Aorta (tissue), 5 donors: ENCODE results near the gene ULK4. TPM values are rescaled to one million over a fixed set of nuclear protein-coding genes. Genes with fewer than 3 reads are reported as not detected.
"Not testable (repeated sequence)": the region's sequence is repeated elsewhere in the genome, so short reads cannot be mapped to it uniquely, and the experiment has no call there.

Experiments used
- ATAC-seq: fragments of 200-7000 bp; cut with Tn5 transposase; one replicate; pipeline ENCODE4 v1.9.1; 2022; ENCODE audit warnings: moderate library complexity; ENCODE audit not compliant: low FRiP score
- DNase-seq, 2 donors: peaks; one replicate each; pipeline ENCODE4 v3.0.0-alpha.2; 2020
- H3K27ac ChIP-seq, 2 donors: one replicate each; pipeline ENCODE4 v1.5.1; 2013; ENCODE audit warnings: low read length in 2 of 2, mild to moderate bottlenecking in 2 of 2, moderate library complexity in 2 of 2, control low read depth in 1 of 2, inconsistent platforms in 1 of 2, low read depth in 1 of 2
- H3K27me3 ChIP-seq, 2 donors: one replicate each; pipeline ENCODE4 v1.6.1; 2013; ENCODE audit warnings: control low read depth in 1 of 2, low read length in 1 of 2, mild to moderate bottlenecking in 1 of 2, moderate library complexity in 1 of 2; ENCODE audit not compliant: insufficient read depth in 2 of 2, control insufficient read depth in 1 of 2
- H3K36me3 ChIP-seq, 2 donors: one replicate each; pipeline ENCODE4 v1.6.1; 2013; ENCODE audit warnings: control low read depth in 1 of 2, low read length in 1 of 2, mild to moderate bottlenecking in 1 of 2; ENCODE audit not compliant: insufficient read depth in 2 of 2, control insufficient read depth in 1 of 2
- H3K4me1 ChIP-seq, 2 donors: one replicate each; pipeline ENCODE4 v1.6.1; 2013; ENCODE audit warnings: low read length in 2 of 2, control low read depth in 1 of 2, mild to moderate bottlenecking in 1 of 2, moderate library complexity in 1 of 2; ENCODE audit not compliant: insufficient read depth in 2 of 2, control insufficient read depth in 1 of 2
- H3K4me3 ChIP-seq, 2 donors: one replicate each; pipeline ENCODE4 v1.5.1; 2013; ENCODE audit warnings: low read length in 2 of 2, control low read depth in 1 of 2, mild to moderate bottlenecking in 1 of 2
- H3K9me3 ChIP-seq: one replicate; pipeline ENCODE4 v1.6.1; 2013; ENCODE audit warnings: mild to moderate bottlenecking, low read length; ENCODE audit not compliant: control insufficient read depth
- WGBS, 2 donors: extraction: QIAGEN DNeasy Blood & Tissue Kit; methylation state at CpG; one replicate each; pipeline ENCODE4 v1.1.7; 2013; 5-methylcytosine and 5-hydroxymethylcytosine counted together
- intact Hi-C, 2 donors: fragments of 100-400 bp; cut with DNase I; formaldehyde crosslinking; loops; one replicate each; pipeline versions ENCODE4 v1.14.2 to v1.15.0; 2022
- polyA plus RNA-seq, 2 donors: library from polyadenylated mRNA; stranded (reverse); fragments of 200-250 nt; gene quantifications; one replicate each; pipeline ENCODE4 v1.2.3, GENCODE V29; 2013
- total RNA-seq, 2 donors: library from RNA; stranded (reverse); fragmentation: NEBNext Ultra II Directional; extraction: Animal tissue kit (Norgen Biotek cat#: 25700); gene quantifications; one replicate each; pipeline ENCODE4 v1.2.1, GENCODE V29; 2021
- donor health status: healthy with polysubstance abuse.
- donor health status: Bipolar disorder and iron deficiency.
- donor health status: DM: no; HTN: no; CAD: no.
- donor health status: DM: no; HTN: no; CAD: no.
- donor health status: DM: yes; HTN: yes; CAD: no.

The ULK4 gene
- total and polyA plus RNA-seq, 4 donors, result 1.1 to 15.2 (median 7.5) TPM

- no peak for DNase-seq
- WGBS, 2 donors, result 98% methylated on average over 7 of the region's 7 CpGs
- Histone ChIP-seq H3K4me1 (no peaks in the 10 kb centered on the region), H3K27me3 (no peaks in the 10 kb centered on the region), H3K9me3 (no peaks in the 10 kb centered on the region), H3K4me3 (no peak overlapping the region), H3K36me3 (peaks cover 0 to 1% of the 10 kb centered on the region in 2 donors), H3K27ac (no peak overlapping the region)
- intact Hi-C loops, result no loop called here
- ATAC-seq, result no peak
These were observed 256.0 kb downstream of the ULK4 start for GRCh38 chr3:41705893-41706292.

DNA sequence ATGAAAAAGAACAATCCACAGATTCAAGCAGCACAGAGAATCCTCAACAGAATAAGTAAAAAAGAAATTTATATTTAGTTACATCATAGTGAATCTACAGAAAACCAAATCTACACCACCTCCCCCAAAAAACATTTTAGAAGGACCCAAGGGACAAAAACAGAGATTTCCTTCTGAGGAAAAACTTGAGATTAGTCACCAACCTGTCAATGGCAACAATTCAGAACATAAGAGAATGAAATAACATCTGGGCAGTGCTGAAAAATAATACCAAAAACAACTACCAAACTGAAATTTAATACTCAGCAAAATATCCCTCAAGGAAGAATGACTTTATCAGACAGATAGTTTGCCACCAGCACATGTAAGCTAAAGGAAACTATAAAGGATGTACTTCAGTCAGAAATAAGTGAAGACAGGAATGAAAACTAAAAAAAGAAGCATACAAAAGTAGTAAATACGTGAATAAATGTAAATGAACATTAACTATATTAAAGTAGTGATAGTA, 260.7 kb downstream of the ULK4 start:
- no peak overlapping the region for H3K27ac ChIP-seq
- DNase-seq (no peak), ATAC-seq (no peak)
- no peaks in the 10 kb centered on the region for H3K4me1 ChIP-seq
- 90 to 93% methylated on average over 1 of the region's 1 CpG for WGBS, 2 donors
- no peaks in the 10 kb centered on the region for H3K36me3 ChIP-seq
- no peaks in the 10 kb centered on the region for H3K9me3 ChIP-seq
- intact Hi-C loops, result no loop called here
- H3K27me3 ChIP-seq, result no peaks in the 10 kb centered on the region
- H3K4me3 ChIP-seq, result no peak overlapping the region

GRCh38 chr3:41700155-41700554, 261.7 kb downstream of the ULK4 start:
- DNase-seq (no peak), ATAC-seq (no peak)
- H3K4me1 ChIP-seq, result no peaks in the 10 kb centered on the region
- WGBS, 2 donors, result 91 to 100% methylated on average over 1 of the region's 1 CpG
- H3K27me3 ChIP-seq, result no peaks in the 10 kb centered on the region
- H3K4me3 ChIP-seq, result no peak overlapping the region
- H3K27ac ChIP-seq, result no peak overlapping the region
- H3K9me3 ChIP-seq, result no peaks in the 10 kb centered on the region
- no peaks in the 10 kb centered on the region for H3K36me3 ChIP-seq
- intact Hi-C loops, result no loop called here

- no peaks in the 10 kb centered on the region for H3K9me3 ChIP-seq
- DNase-seq (no peak), ATAC-seq (no peak)
- 94 to 96% methylated on average over 3 of the region's 3 CpGs for WGBS, 2 donors
- no peak overlapping the region for H3K4me3 ChIP-seq
- intact Hi-C loops, result loop anchor here in 1 of 2 donors (10.0 kb wide), 1 partner anchor 186 kb away; no protein-coding TSS in a partner anchor
- no peaks in the 10 kb centered on the region for H3K4me1 ChIP-seq
- no peak overlapping the region for H3K27ac ChIP-seq
- H3K36me3 ChIP-seq, result peaks cover 0 to 5% of the 10 kb centered on the region in 2 donors
- no peaks in the 10 kb centered on the region for H3K27me3 ChIP-seq
These were observed 263.0 kb downstream of the ULK4 start for GRCh38 chr3:41698898-41699297.

GRCh38 chr3:41697702-41698101, 264.2 kb downstream of the ULK4 start:
- no peaks in the 10 kb centered on the region for H3K4me1 ChIP-seq
- H3K27me3 ChIP-seq, result no peaks in the 10 kb centered on the region
- no peak overlapping the region for H3K27ac ChIP-seq
- no peak overlapping the region for H3K4me3 ChIP-seq
- H3K36me3 ChIP-seq, result peaks cover 0 to 5% of the 10 kb centered on the region in 2 donors
- no peaks in the 10 kb centered on the region for H3K9me3 ChIP-seq
- DNase-seq (no peak), ATAC-seq (no peak)
- intact Hi-C loops, result loop anchor here in 1 of 2 donors (10.0 kb wide), 1 partner anchor 187 kb away; no protein-coding TSS in a partner anchor
- WGBS, 2 donors, result 88 to 90% methylated on average over 1 of the region's 1 CpG

GRCh38 chr3:41695806-41696205, 266.1 kb downstream of the ULK4 start:
- H3K27ac ChIP-seq, H3K27me3 ChIP-seq, H3K4me1 ChIP-seq, H3K4me3 ChIP-seq, H3K36me3 ChIP-seq, H3K9me3 ChIP-seq, DNase-seq, ATAC-seq: not testable (repeated sequence)
- 76 to 80% methylated on average over 12 of the region's 12 CpGs for WGBS, 2 donors
- intact Hi-C loops, result loop anchor here in 1 of 2 donors (10.0 kb wide), 1 partner anchor 189 kb away; no protein-coding TSS in a partner anchor

DNA sequence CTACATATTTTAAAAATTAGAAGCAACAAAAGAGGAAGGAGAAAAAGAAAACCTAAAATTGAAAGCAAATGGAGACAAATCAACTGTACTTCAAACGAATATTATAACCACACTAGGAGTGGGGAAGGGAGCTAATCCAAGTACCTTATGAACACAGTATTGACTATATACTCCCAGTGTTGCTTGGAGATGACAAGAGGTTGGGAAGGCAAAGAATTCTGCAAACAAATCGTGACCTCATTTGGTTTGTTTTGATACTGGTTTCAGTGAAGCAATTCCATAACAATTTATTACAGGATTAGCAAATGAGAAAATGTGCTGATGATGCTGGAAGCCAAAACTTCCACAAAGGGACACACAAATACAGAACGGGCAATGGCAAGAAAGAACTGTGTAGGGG, 268.1 kb downstream of the ULK4 start:
- Histone ChIP-seq H3K4me3 (no peak overlapping the region), H3K36me3 (peaks cover 0 to 5% of the 10 kb centered on the region in 2 donors), H3K4me1 (no peaks in the 10 kb centered on the region), H3K27ac (no peak overlapping the region), H3K9me3 (no peaks in the 10 kb centered on the region), H3K27me3 (no peaks in the 10 kb centered on the region)
- intact Hi-C loops, result loop anchor here in 1 of 2 donors (10.0 kb wide), 1 partner anchor 191 kb away; no protein-coding TSS in a partner anchor
- 76 to 78% methylated on average over 3 of the region's 3 CpGs for WGBS, 2 donors
- ATAC-seq (no peak), DNase-seq (no peak)

GRCh38 chr3:41690766-41691563, 270.9 kb downstream of the ULK4 start:
- no peaks in the 10 kb centered on the region for H3K9me3 ChIP-seq
- DNase-seq (no peak), ATAC-seq (no peak)
- WGBS, 2 donors, result 62 to 66% methylated on average over 5 of the region's 5 CpGs
- no peaks in the 10 kb centered on the region for H3K4me1 ChIP-seq
- peaks cover 0 to 5% of the 10 kb centered on the region in 2 donors for H3K36me3 ChIP-seq
- H3K27me3 ChIP-seq, result no peaks in the 10 kb centered on the region
- no peak overlapping the region for H3K27ac ChIP-seq
- intact Hi-C loops, result loop anchor here in 1 of 2 donors (10.0 kb wide), 1 partner anchor 194 kb away; no protein-coding TSS in a partner anchor
- no peak overlapping the region for H3K4me3 ChIP-seq
